Measurements from ENCODE around the gene NR1H3.
"Not testable (repeated sequence)": the region's sequence is repeated elsewhere in the genome, so short reads cannot be mapped to it uniquely, and the experiment has no call there.

Gene NR1H3

GRCh38 chr11:47308050-47308823 lies 50.4 kb downstream of the NR1H3 start:
- DNase-seq, result no peak

GRCh38 chr11:47314992-47315391 lies 57.2 kb downstream of the NR1H3 start:
- no peak for DNase-seq

- DNase-seq, result not testable (repeated sequence)
Measured at GRCh38 chr11:47316501-47316900, 58.7 kb downstream of the NR1H3 start.

DNA sequence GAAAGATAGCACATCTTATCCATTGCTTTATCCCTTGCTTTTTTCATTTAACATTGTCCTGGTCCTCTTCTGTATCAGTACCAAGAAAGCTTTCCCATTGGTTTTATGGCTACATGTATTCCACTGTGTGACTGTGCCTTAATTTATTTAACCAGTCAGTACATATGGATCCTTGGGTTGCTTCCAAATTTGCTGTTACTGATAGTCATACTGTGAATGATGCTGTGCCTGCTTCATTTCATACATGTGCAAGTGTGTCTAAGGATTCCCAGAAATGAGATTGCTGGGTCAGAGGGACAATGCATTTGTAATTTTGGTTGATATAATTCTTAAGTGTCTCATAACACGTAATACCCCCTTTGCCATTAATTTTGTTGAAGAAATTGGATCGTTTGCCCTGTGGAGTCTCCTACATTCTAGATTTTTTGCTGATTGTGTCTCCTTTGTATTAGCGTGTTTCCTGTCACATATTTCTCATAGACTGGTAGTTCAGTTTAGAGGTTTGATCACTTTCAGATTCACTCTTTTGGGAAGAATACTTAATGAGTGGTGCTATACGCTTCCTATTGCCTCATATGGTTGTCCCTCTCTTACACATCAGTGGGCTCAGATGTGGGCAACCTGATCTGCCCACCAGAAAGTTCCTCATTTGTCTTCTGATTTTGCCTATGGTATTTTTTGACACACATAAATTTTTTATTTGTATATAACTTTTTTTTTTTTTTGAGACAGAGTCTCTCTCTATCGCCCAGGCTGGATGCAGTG lies 59.5 kb downstream of the NR1H3 start:
- DNase-seq, result no peak

GRCh38 chr11:47318166-47318565 lies 60.4 kb downstream of the NR1H3 start:
- DNase-seq, result no peak

All from stimulated activated CD4-positive, alpha-beta T cell treated with anti-CD3 and anti-CD28 coated beads, Interleukin-4, amount 100 ng/mL, for 1 hour (primary cell).